Measurements from ENCODE around the gene TJP2.

Gene TJP2

GRCh38 chr9:69173891-69174615 lies at the start of gene TJP2:
TJP2 (plus strand) TSS chr9:69174277; CDS start chr9:69174373, 96 bp downstream.
- DNase-seq (ENCODE audit: low read depth) = peak; percentile 81
- no peak for TF ChIP-seq CTCF (conservative IDR thresholded peaks at IDR 0.05; ENCODE audit: low read depth, low read length)
- peak within 1 kb of the TSS; percentile 86 for H3K4me3 ChIP-seq (ENCODE audit: low read depth, low read length)

- TF ChIP-seq CTCF (conservative IDR thresholded peaks at IDR 0.05; ENCODE audit: low read depth, low read length) = no peak
- H3K4me3 ChIP-seq (ENCODE audit: low read depth, low read length) = no peak overlapping the region
- peak; percentile 63 for DNase-seq (ENCODE audit: low read depth)
These were observed 43.3 kb upstream of the TJP2 start for GRCh38 chr9:69130456-69131441.

GRCh38 chr9:69131682-69132081 lies 42.4 kb upstream of the TJP2 start:
- TF ChIP-seq CTCF (conservative IDR thresholded peaks at IDR 0.05; ENCODE audit: low read depth, low read length) = no peak
- no peak overlapping the region for H3K4me3 ChIP-seq (ENCODE audit: low read depth, low read length)
- DNase-seq (ENCODE audit: low read depth) = peak; percentile 86

GRCh38 chr9:69132361-69132760 lies 41.7 kb upstream of the TJP2 start:
- TF ChIP-seq CTCF (conservative IDR thresholded peaks at IDR 0.05; ENCODE audit: low read depth, low read length) = no peak
- H3K4me3 ChIP-seq (ENCODE audit: low read depth, low read length) = no peak overlapping the region
- DNase-seq (ENCODE audit: low read depth) = no peak

GRCh38 chr9:69134412-69134811 lies 39.7 kb upstream of the TJP2 start:
- no peak overlapping the region for H3K4me3 ChIP-seq (ENCODE audit: low read depth, low read length)
- TF ChIP-seq CTCF (conservative IDR thresholded peaks at IDR 0.05; ENCODE audit: low read depth, low read length) = no peak
- DNase-seq (ENCODE audit: low read depth) = no peak

GRCh38 chr9:69136185-69136584 lies 37.9 kb upstream of the TJP2 start:
- TF ChIP-seq CTCF (conservative IDR thresholded peaks at IDR 0.05; ENCODE audit: low read depth, low read length) = no peak
- no peak for DNase-seq (ENCODE audit: low read depth)
- H3K4me3 ChIP-seq (ENCODE audit: low read depth, low read length) = no peak overlapping the region
